ENCODE results near the gene OBP2B. TPM values are rescaled to one million over a fixed set of nuclear protein-coding genes. Genes with fewer than 3 reads are reported as not detected.
"Not testable (repeated sequence)": the region's sequence is repeated elsewhere in the genome, so short reads cannot be mapped to it uniquely, and the experiment has no call there.

Gene OBP2B
- total RNA-seq, 2 experiments from 2014 or later: not detected

GRCh38 chr9:133225171-133226011 lies 16.3 kb upstream of the OBP2B start:
- no peak for DNase-seq (ENCODE audit: low spot score)
- ChIA-PET POLR2A (no interaction called here), CTCF (ENCODE audit: unreplicated experiment) (no interaction called here)
- Histone ChIP-seq H3K9me3 (ENCODE audit: low read length) (no peaks in the 10 kb centered on the region), H3K4me3 (ENCODE audit: low read depth, low read length, poor library complexity, severe bottlenecking) (no peak overlapping the region), H2AFZ (ENCODE audit: low read length) (no peak overlapping the region), H3K27ac (ENCODE audit: low read depth, low read length, poor library complexity, severe bottlenecking) (no peak overlapping the region), H4K20me1 (ENCODE audit: insufficient read depth, low read length) (no peaks in the 10 kb centered on the region), H3K36me3 (ENCODE audit: insufficient read depth, low read length) (no peaks in the 10 kb centered on the region), H3K9me2 (ENCODE audit: insufficient read depth, low read length) (no peaks in the 10 kb centered on the region), H3K4me1 (ENCODE audit: insufficient read depth, low read length, poor library complexity, severe bottlenecking) (no peaks in the 10 kb centered on the region), H3K79me2 (ENCODE audit: insufficient read depth, low read depth, low read length) (no peaks in the 10 kb centered on the region), H3K4me2 (ENCODE audit: low read length) (no peak overlapping the region)
- TF ChIP-seq CTCF (conservative IDR thresholded peaks at IDR 0.05; ENCODE audit: low read length): no peak
- TF ChIP-seq EZH2phosphoT487 (IDR thresholded peaks at IDR 0.05; ENCODE audit: borderline replicate concordance, low read depth, low read length): no peak
- BruUV-seq (replicated peaks): no TSS peak
- intact Hi-C loops (cut with micrococcal nuclease; ENCODE audit: unreplicated experiment): no loop called here

- H3K4me1 ChIP-seq (ENCODE audit: insufficient read depth, low read length, poor library complexity, severe bottlenecking): no peaks in the 10 kb centered on the region
- TF ChIP-seq CTCF (conservative IDR thresholded peaks at IDR 0.05; ENCODE audit: low read length) (no peak), EZH2phosphoT487 (IDR thresholded peaks at IDR 0.05; ENCODE audit: borderline replicate concordance, low read depth, low read length) (no peak)
- no peak overlapping the region for H3K4me3 ChIP-seq (ENCODE audit: low read depth, low read length, poor library complexity, severe bottlenecking)
- no peaks in the 10 kb centered on the region for H3K36me3 ChIP-seq (ENCODE audit: insufficient read depth, low read length)
- H3K4me2 ChIP-seq (ENCODE audit: low read length): no peak overlapping the region
- H3K9me2 ChIP-seq (ENCODE audit: insufficient read depth, low read length): no peaks in the 10 kb centered on the region
- H3K9me3 ChIP-seq (ENCODE audit: low read length): no peaks in the 10 kb centered on the region
- ChIA-PET POLR2A (no interaction called here), CTCF (ENCODE audit: unreplicated experiment) (no interaction called here)
- H3K27ac ChIP-seq (ENCODE audit: low read depth, low read length, poor library complexity, severe bottlenecking): no peak overlapping the region
- H2AFZ ChIP-seq (ENCODE audit: low read length): no peak overlapping the region
- no peak for DNase-seq (ENCODE audit: low spot score)
- intact Hi-C loops (cut with micrococcal nuclease; ENCODE audit: unreplicated experiment): no loop called here
- H4K20me1 ChIP-seq (ENCODE audit: insufficient read depth, low read length): no peaks in the 10 kb centered on the region
- no peaks in the 10 kb centered on the region for H3K79me2 ChIP-seq (ENCODE audit: insufficient read depth, low read depth, low read length)
- BruUV-seq (replicated peaks): no TSS peak
These were observed 15.7 kb upstream of the OBP2B start for GRCh38 chr9:133224762-133225161.

GRCh38 chr9:133223159-133223756 lies 14.2 kb upstream of the OBP2B start:
- H4K20me1 ChIP-seq (ENCODE audit: insufficient read depth, low read length); BruUV-seq (replicated peaks); CTCF ChIA-PET (ENCODE audit: unreplicated experiment); H3K79me2 ChIP-seq (ENCODE audit: insufficient read depth, low read depth, low read length); DNase-seq (ENCODE audit: low spot score); H3K9me2 ChIP-seq (ENCODE audit: insufficient read depth, low read length); H2AFZ ChIP-seq (ENCODE audit: low read length); H3K4me2 ChIP-seq (ENCODE audit: low read length); H3K4me1 ChIP-seq (ENCODE audit: insufficient read depth, low read length, poor library complexity, severe bottlenecking); intact Hi-C loops (cut with micrococcal nuclease; ENCODE audit: unreplicated experiment); H3K9me3 ChIP-seq (ENCODE audit: low read length); POLR2A ChIA-PET; H3K27ac ChIP-seq (ENCODE audit: low read depth, low read length, poor library complexity, severe bottlenecking); H3K36me3 ChIP-seq (ENCODE audit: insufficient read depth, low read length); H3K4me3 ChIP-seq (ENCODE audit: low read depth, low read length, poor library complexity, severe bottlenecking): not testable (repeated sequence)

GRCh38 chr9:133221994-133222393 lies 12.9 kb upstream of the OBP2B start:
- DNase-seq (ENCODE audit: low spot score); H3K27ac ChIP-seq (ENCODE audit: low read depth, low read length, poor library complexity, severe bottlenecking); POLR2A ChIA-PET; intact Hi-C loops (cut with micrococcal nuclease; ENCODE audit: unreplicated experiment); H3K4me1 ChIP-seq (ENCODE audit: insufficient read depth, low read length, poor library complexity, severe bottlenecking); H3K79me2 ChIP-seq (ENCODE audit: insufficient read depth, low read depth, low read length); CTCF ChIA-PET (ENCODE audit: unreplicated experiment); H3K36me3 ChIP-seq (ENCODE audit: insufficient read depth, low read length); H3K9me3 ChIP-seq (ENCODE audit: low read length); H2AFZ ChIP-seq (ENCODE audit: low read length); H3K4me2 ChIP-seq (ENCODE audit: low read length); BruUV-seq (replicated peaks); H4K20me1 ChIP-seq (ENCODE audit: insufficient read depth, low read length); H3K9me2 ChIP-seq (ENCODE audit: insufficient read depth, low read length); H3K4me3 ChIP-seq (ENCODE audit: low read depth, low read length, poor library complexity, severe bottlenecking): not testable (repeated sequence)
